ENCODE results near the gene NMNAT2. TPM values are rescaled to one million over a fixed set of nuclear protein-coding genes. Genes with fewer than 3 reads are reported as not detected.

Gene NMNAT2
- total and polyA plus RNA-seq, 10 of the 15 experiments (the other 5 are each of a cell fraction or from before 2014, with no cell fraction given), result 0.02 to 2.0 (median 0.60) TPM

DNA sequence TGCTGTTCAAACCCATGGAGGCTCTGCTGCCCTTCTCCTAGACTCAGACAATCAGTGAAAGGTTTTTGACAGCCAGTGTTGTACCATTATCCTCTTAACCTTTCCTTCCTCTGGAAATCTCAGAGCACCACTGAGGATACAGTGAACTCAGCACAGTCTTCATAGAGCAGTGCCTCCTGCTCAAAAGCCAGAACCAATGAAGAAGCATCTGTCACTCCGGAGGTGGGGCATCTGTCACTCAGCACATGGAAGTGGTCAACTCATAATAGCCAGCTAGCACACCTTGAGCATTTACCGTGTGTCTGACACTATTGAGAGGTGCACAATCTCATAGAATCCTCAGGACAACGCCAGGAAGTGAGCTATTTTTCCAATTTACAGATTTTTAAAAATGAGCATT is 62.4 kb downstream of the NMNAT2 start (continued):
- TF ChIP-seq GABPA (IDR thresholded peaks at IDR 0.05; ENCODE audit: low read depth), result no peak
- no peak for TF ChIP-seq MEF2B (IDR thresholded peaks at IDR 0.05; ENCODE audit: partially characterized antibody, poor library complexity, severe bottlenecking)
- TF ChIP-seq RCOR1 (conservative IDR thresholded peaks at IDR 0.05; ENCODE audit: low read depth, low read length), result no peak
- TF ChIP-seq BCL11A (IDR thresholded peaks at IDR 0.05; ENCODE audit: low read depth, low read length), result no peak

DNA sequence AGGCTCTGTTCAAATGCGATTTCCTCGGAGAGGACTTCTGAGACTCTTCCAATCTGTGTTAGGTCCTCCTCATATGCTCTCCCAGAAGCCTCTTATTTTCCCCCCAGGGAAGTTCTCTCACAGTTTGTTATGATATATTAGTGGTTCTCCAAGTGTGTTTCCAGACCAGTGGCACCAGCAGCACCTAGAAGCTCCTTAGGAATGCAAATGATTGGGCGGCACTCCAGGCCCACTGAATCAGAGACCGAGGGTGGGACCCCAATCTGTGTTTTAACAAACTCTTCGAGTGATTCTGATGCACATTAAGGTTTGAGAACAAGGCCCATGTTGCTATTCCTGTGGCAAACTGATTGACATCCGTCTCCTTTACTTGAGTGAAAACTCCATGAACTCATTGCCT is 63.0 kb downstream of the NMNAT2 start:
- no peaks in the 10 kb centered on the region for H3K27me3 ChIP-seq (replicated peaks in 1 of 2; ENCODE audit: control insufficient read depth in 2 of 2, insufficient read depth in 2 of 2, low read length in 1 of 2)
- WGBS (ENCODE audit: insufficient coverage, insufficient replicate concordance, low lambda C conversion rate, missing lambda C conversion rate), result 30% methylated on average over 6 of the region's 6 CpGs
- H3K4me3 ChIP-seq, result no peak overlapping the region
- no peaks in the 10 kb centered on the region for H3K79me2 ChIP-seq (ENCODE audit: control insufficient read depth, insufficient read depth, low read length)
- TF ChIP-seq, protein P1, sequence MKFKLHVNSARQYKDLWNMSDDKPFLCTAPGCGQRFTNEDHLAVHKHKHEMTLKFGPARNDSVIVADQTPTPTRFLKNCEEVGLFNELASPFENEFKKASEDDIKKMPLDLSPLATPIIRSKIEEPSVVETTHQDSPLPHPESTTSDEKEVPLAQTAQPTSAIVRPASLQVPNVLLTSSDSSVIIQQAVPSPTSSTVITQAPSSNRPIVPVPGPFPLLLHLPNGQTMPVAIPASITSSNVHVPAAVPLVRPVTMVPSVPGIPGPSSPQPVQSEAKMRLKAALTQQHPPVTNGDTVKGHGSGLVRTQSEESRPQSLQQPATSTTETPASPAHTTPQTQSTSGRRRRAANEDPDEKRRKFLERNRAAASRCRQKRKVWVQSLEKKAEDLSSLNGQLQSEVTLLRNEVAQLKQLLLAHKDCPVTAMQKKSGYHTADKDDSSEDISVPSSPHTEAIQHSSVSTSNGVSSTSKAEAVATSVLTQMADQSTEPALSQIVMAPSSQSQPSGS (IDR thresholded peaks at IDR 0.05; ENCODE audit: low read length), result no peak
- TF ChIP-seq NR2C2 (IDR thresholded peaks at IDR 0.05; ENCODE audit: borderline replicate concordance, control insufficient read depth, insufficient read length, low read depth) (no peak), BCL11A (IDR thresholded peaks at IDR 0.05; ENCODE audit: low read depth, low read length) (no peak), DPF2 (IDR thresholded peaks at IDR 0.05) (no peak), IKZF2 (IDR thresholded peaks at IDR 0.05) (no peak), ZNF207 (IDR thresholded peaks at IDR 0.05; ENCODE audit: borderline replicate concordance) (no peak), EGR1 (IDR thresholded peaks at IDR 0.05; ENCODE audit: borderline replicate concordance in 1 of 2, low read depth in 2 of 2, low read length in 2 of 2) (no peak), MEF2A (IDR thresholded peaks at IDR 0.05; ENCODE audit: insufficient read depth, low read depth, low read length) (no peak), RBBP5 (conservative IDR thresholded peaks at IDR 0.05) (no peak)
- TF ChIP-seq, protein P2, sequence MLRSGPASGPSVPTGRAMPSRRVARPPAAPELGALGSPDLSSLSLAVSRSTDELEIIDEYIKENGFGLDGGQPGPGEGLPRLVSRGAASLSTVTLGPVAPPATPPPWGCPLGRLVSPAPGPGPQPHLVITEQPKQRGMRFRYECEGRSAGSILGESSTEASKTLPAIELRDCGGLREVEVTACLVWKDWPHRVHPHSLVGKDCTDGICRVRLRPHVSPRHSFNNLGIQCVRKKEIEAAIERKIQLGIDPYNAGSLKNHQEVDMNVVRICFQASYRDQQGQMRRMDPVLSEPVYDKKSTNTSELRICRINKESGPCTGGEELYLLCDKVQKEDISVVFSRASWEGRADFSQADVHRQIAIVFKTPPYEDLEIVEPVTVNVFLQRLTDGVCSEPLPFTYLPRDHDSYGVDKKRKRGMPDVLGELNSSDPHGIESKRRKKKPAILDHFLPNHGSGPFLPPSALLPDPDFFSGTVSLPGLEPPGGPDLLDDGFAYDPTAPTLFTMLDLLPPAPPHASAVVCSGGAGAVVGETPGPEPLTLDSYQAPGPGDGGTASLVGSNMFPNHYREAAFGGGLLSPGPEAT (IDR thresholded peaks at IDR 0.05; ENCODE audit: low read depth), result no peak
- DNase-seq (ENCODE audit: low read depth, low spot score) (no peak), ATAC-seq (no peak), FAIRE-seq (no peak)
- no peaks in the 10 kb centered on the region for H3K9me3 ChIP-seq (replicated peaks; ENCODE audit: control insufficient read depth, insufficient read depth, low read length)
- SMC1A ChIA-PET (ENCODE audit: uncharacterized antibody, unreplicated experiment), result no interaction called here
- BruUV-seq (replicated peaks), result no TSS peak
- POLR2A ChIA-PET, result no interaction called here
- H4K20me1 ChIP-seq (ENCODE audit: control insufficient read depth, insufficient read depth), result no peaks in the 10 kb centered on the region
- H3K9ac ChIP-seq (ENCODE audit: control insufficient read depth, insufficient read depth, low read length), result no peak overlapping the region
- H3K4me1 ChIP-seq (ENCODE audit: control insufficient read depth, insufficient read depth, low read length), result no peaks in the 10 kb centered on the region
- no peak overlapping the region for H3K4me2 ChIP-seq (ENCODE audit: control insufficient read depth, insufficient read depth)
- H3K36me3 ChIP-seq (ENCODE audit: control insufficient read depth in 2 of 2, insufficient read depth in 2 of 2, low read length in 1 of 2), result no peaks in the 10 kb centered on the region
- CTCF ChIA-PET, result no interaction called here
- in situ Hi-C loops (cut with MboI) (no loop called here), intact Hi-C loops (cut with micrococcal nuclease; ENCODE audit: unreplicated experiment) (no loop called here)
- H3K27ac ChIP-seq (ENCODE audit: control insufficient read depth, insufficient read depth), result no peak overlapping the region
- no peak overlapping the region for H2AFZ ChIP-seq (ENCODE audit: control insufficient read depth, low read depth, low read length)
- RAD21 ChIA-PET (ENCODE audit: unreplicated experiment), result no interaction called here

Measured in GM12878 (cell line).